Activated naive CD4-positive, alpha-beta T cell treated with anti-CD3 and anti-CD28 coated beads, Interleukin-2, amount 50 U/mL, for 16 hours (primary cell): ENCODE data around the gene CDH6.

Source experiments
- DNase-seq: peaks from one replicate; pipeline ENCODE4 v3.0.0-alpha.2; 2020

CDH6 gene

GRCh38 chr5:31268256-31268655 lies 74.8 kb downstream of the CDH6 start:
- no peak for DNase-seq

GRCh38 chr5:31268686-31269085 lies 75.2 kb downstream of the CDH6 start:
- DNase-seq: no peak

- no peak for DNase-seq
Observed at GRCh38 chr5:31269259-31269658, 75.8 kb downstream of the CDH6 start.

GRCh38 chr5:31270396-31270795 lies 76.9 kb downstream of the CDH6 start:
- no peak for DNase-seq

- DNase-seq: no peak
Observed at GRCh38 chr5:31271567-31271966, 78.1 kb downstream of the CDH6 start.

GRCh38 chr5:31273161-31273560 lies 79.7 kb downstream of the CDH6 start:
- DNase-seq: no peak

GRCh38 chr5:31273631-31274378 lies 80.3 kb downstream of the CDH6 start:
- no peak for DNase-seq

GRCh38 chr5:31280210-31280609 lies 86.7 kb downstream of the CDH6 start:
- DNase-seq: no peak

- no peak for DNase-seq
Observed at GRCh38 chr5:31283326-31283725, 89.8 kb downstream of the CDH6 start.

- DNase-seq: no peak
Observed at GRCh38 chr5:31285025-31285424, 91.5 kb downstream of the CDH6 start.

GRCh38 chr5:31287985-31288384 lies 94.5 kb downstream of the CDH6 start:
- no peak for DNase-seq

GRCh38 chr5:31289429-31289828 lies 95.9 kb downstream of the CDH6 start:
- no peak for DNase-seq

GRCh38 chr5:31291323-31291854 lies 97.9 kb downstream of the CDH6 start:
- DNase-seq: no peak

- no peak for DNase-seq
Observed at GRCh38 chr5:31300501-31300900, 107.0 kb downstream of the CDH6 start.

GRCh38 chr5:31301833-31302232 lies 108.3 kb downstream of the CDH6 start:
- DNase-seq: no peak

GRCh38 chr5:31303688-31304087 lies 110.2 kb downstream of the CDH6 start:
- no peak for DNase-seq

- no peak for DNase-seq
Observed at GRCh38 chr5:31317665-31318064, 124.2 kb downstream of the CDH6 start.

GRCh38 chr5:31319335-31319734 lies 125.8 kb downstream of the CDH6 start:
- no peak for DNase-seq

- DNase-seq: no peak
Observed at GRCh38 chr5:31322946-31323345, 129.5 kb downstream of the CDH6 start.

- DNase-seq: no peak
Observed at GRCh38 chr5:31324842-31325241, 131.4 kb downstream of the CDH6 start.

GRCh38 chr5:31328040-31328733 lies 134.7 kb downstream of the CDH6 start:
- no peak for DNase-seq

GRCh38 chr5:31329715-31330114 lies 136.2 kb downstream of the CDH6 start:
- DNase-seq: no peak

GRCh38 chr5:31332160-31332559 lies 138.7 kb downstream of the CDH6 start:
- DNase-seq: no peak

- DNase-seq: no peak
Observed at GRCh38 chr5:31333475-31333874, 140.0 kb downstream of the CDH6 start.
